Suprapubic skin (tissue), 4 donors: ENCODE data around the gene UBE2J1.

ENCODE experiments used
- CTCF ChIP-seq, 2 donors: fragments of 200-600 bp in 1 of 2; fragments of 450-650 bp in 1 of 2; sonication (generic) in 1 of 2; IDR thresholded peaks; one replicate each; pipeline ENCODE4 v1.5.1; 2016 to 2019; ENCODE audit warnings: antibody characterized with exemption in 2 of 2, mild to moderate bottlenecking in 1 of 2, moderate library complexity in 1 of 2
- POLR2A ChIP-seq, 2 donors: fragments of 450-650 bp; IDR thresholded peaks; one replicate each; pipeline ENCODE4 v1.6.1; 2017; ENCODE audit warnings: antibody characterized with exemption in 2 of 2, mild to moderate bottlenecking in 2 of 2, moderate library complexity in 2 of 2
- POLR2AphosphoS5 ChIP-seq, 3 donors: sonication (generic); formaldehyde crosslinking; IDR thresholded peaks; one replicate each; pipeline ENCODE4 v1.6.1; 2017; ENCODE audit warnings: antibody characterized with exemption in 3 of 3

GRCh38 chr6:89330910-89331309 is 21.6 kb downstream of the UBE2J1 start:
- TF ChIP-seq POLR2A (IDR thresholded peaks at IDR 0.05) (no peak), CTCF (IDR thresholded peaks at IDR 0.05) (no peak), POLR2AphosphoS5 (IDR thresholded peaks at IDR 0.05) (no peak)
